Activated CD4-positive, alpha-beta T cell treated with anti-CD3 and anti-CD28 coated beads, Interleukin-10, Interleukin-2, amounts not matched to agents 100 ng/mL and 50 ng/mL, durations not matched to agents 16 hours and 8 hours (primary cell): ENCODE data around the gene TBX15.

Experiments used
- DNase-seq: peaks from one replicate; pipeline ENCODE4 v3.0.0-alpha.2; 2020

TBX15 gene

GRCh38 chr1:118984722-118985639, 3.2 kb downstream of the TBX15 start:
- no peak for DNase-seq

DNA sequence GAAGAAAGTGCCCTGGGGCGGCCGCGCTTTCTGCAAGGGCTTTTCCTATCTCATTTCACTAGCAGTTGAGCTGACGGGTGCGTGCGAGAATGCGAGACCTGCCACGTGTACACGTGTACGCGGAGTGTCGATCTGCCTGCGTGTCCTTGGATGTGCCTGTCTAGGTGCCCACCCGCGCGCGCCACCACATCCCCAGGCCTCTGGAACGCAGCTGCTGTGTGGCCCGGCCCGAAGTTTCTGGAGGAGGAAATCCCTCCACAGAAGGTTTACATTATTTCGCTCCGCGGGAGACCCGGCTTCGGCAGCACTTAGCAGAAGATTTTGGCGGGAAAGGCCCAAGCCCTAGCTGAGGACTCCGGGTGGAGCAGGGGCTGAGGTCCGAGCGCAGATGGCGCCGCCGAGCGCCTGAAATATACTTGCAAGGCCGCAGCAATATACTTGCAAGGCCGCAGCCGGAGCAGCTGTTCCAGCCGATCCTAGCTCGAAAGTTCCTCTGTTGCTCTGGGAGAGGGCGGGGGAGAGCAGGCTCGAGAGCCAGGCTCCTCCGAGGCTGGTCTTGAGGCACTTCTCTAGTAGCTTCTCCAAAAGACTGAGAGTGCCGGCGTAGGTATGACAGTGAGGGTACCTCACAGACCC, 3.9 kb downstream of the TBX15 start:
- DNase-seq = no peak

- no peak for DNase-seq
Observed at GRCh38 chr1:118983558-118984041, 4.5 kb downstream of the TBX15 start.

DNA sequence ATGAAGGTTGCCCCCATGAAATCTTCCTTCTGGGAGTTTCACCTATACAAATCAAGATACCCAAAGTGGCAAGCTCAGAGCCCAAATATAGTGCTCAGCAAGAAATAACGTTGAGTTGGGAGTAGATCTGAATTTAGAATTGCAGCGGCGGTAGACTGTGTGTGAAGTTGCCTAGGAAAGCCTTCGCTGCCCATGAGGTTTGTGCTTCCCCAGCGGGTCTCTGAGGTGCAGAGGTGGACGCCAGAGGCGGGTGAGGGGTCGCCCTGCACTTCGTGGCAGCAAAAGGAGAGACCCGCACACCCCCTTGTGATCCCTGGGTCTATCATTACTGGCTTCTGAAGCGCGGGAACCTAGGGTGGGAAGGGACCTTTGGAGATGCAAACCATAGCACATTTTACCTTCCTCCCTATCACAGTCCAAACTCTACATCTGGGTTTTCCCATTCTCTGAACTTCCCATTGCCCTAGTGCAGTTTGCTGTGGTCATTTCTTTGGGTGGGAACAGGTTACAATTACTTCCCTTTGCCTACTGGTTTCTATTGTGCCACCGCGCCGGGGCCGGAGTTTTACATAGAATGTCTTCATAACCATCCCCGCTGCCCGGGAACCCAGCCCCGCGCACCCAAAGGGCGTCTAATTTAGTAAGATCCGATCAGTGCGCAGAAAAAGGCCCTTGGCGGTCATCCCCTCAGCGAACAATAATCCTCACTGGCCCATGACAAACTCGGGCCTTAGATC, 5.2 kb downstream of the TBX15 start:
- DNase-seq = no peak

DNA sequence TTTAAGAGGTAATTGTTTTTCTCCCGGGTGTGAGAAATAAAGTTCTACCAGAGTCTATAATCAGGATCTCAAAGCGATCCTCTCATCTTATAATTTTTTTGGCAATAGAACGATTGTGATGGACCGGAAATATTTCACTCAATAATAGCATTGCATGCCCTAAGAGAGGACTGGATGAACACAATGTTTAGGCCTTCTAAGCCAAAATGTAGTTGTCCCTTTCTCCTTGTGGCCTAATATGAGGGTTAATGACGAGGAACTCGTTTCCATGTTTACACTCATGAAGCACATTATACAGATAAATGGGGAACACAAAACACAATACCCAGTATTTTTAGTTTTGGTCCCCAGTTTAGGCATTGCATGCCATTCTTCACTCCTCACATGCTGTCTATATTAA, 5.9 kb downstream of the TBX15 start:
- no peak for DNase-seq

DNA sequence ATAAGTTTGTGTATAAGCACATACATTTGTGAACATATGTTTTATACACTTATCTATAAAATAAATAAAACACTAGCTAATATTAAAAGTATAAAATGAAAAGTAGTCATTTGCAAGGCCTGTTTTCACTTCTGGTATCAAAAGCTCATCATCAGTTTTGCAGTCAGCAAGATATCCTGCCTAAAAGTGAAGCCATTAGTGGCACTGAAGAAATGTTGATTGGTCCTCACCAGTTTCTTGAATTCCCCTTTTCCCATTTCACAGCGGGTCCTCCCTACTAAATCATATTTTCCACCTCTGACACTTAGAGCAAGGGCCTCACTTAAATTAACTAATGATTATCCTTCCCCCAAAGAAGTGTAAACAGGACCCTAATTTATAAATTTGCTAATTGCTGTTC, 6.7 kb downstream of the TBX15 start:
- DNase-seq = no peak

GRCh38 chr1:118979754-118980575, 8.2 kb downstream of the TBX15 start:
- DNase-seq = no peak

GRCh38 chr1:118978914-118979701, 9.0 kb downstream of the TBX15 start:
- no peak for DNase-seq

- no peak for DNase-seq
Observed at GRCh38 chr1:118977600-118977999, 10.5 kb downstream of the TBX15 start.

GRCh38 chr1:118974661-118975060, 13.5 kb downstream of the TBX15 start:
- no peak for DNase-seq

DNA sequence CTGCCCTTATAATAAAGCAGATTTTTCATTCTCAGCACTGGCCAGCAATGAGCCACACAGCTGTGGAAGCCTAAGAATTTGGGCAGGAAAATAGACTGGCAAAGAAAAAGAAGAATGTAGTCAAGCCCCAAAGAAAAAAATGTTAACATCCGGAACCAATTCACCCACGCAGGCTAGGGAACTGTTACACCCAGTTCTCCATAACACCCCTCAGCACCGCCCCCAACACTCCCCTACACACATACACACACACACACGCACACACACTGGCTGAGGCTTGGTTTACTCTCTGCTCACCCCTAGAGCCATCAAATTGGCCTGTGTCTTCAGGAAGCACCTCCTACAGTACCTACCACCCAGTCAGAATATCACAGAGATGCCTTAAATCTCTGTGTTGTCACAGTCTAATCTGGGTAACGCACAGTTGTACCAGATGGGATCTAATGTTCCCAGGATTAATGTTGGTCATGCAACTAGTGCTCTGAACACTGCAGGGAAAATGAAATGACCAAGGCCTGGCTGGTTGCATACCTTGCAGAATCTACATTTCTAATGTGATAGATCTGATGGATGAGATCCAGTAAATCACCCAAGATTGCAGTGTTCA, 14.5 kb downstream of the TBX15 start:
- no peak for DNase-seq

DNA sequence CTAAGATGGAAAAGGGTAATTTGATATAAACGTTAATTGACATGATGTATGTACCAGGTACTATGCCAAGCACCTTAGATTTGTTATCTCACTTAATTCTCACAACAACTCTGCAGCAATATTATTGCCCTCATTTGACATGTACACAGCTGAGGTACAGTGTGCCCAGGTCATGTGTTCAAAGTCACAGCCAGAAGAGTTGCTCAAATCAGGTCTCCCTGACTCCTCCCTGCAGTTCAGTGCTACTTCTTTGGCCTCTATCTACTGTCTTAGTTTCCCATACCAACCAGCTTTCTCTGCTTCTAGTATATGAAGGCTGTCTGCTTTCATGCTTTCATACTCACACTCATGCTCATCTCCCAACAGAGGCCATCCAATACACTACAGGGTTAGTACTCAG, 15.1 kb downstream of the TBX15 start:
- DNase-seq = no peak

DNA sequence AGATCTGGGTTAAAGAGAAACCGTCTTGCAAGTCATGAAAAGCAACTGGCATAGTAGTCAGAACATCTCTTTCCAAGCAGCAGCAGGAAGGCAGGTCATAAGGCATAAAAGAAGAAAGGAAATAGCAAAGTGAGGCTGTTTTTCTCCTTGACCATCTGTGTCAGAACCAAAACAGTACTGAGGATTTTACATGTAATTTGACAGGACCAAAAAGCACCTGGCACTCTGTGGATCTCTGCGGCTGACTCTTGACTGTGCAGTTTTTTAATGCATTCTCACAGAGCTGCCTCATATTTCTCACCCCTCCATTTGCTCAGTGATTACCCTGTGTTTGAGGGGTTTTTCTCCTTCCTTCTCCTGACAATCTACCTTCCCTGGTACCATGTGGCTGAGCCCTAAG, 17.7 kb downstream of the TBX15 start:
- DNase-seq = no peak

GRCh38 chr1:118963456-118964430, 24.4 kb downstream of the TBX15 start:
- DNase-seq = no peak

GRCh38 chr1:118963138-118963455, 25.0 kb downstream of the TBX15 start:
- no peak for DNase-seq

- DNase-seq = no peak
Observed at GRCh38 chr1:118961156-118961555, 27.0 kb downstream of the TBX15 start.

DNA sequence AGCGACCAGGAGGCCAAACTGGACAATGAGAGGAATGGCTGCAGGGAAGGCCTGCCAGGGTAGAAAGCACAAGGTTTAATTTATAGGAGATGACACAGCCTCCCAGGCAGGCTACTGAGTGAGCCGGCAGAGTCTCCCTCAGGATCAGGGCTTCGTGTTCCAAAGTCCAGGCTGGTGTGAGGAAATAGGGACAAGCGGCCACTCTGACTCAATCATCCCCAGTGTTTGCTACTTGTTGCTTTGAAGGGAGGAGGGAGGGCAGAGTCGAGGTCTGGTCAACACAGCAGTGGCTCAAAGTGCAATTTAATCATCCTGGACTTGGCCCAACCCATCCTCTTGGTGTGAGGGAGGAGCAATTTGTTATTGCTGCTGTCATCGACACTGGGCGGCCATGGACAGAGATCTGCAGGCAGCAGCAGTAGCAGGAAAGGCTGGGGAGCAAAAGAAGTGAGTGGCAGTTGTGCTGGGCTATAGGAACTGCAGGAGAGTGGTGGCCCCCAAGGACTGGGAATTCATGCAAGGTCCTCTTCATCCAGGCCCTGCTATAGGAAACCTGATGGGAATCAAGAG, 27.5 kb downstream of the TBX15 start:
- no peak for DNase-seq

- no peak for DNase-seq
Observed at GRCh38 chr1:118960026-118960561, 28.0 kb downstream of the TBX15 start.

GRCh38 chr1:118958937-118959631, 29.1 kb downstream of the TBX15 start:
- no peak for DNase-seq
